HFF-Myc (cell line): ENCODE results near the gene GON7.

Experiments
- DNase-seq: peaks from one replicate; pipeline ENCODE4 v3.0.0-alpha.2; 2011; ENCODE audit warnings: low read depth; ENCODE audit errors: extremely low read depth
- H3K4me3 ChIP-seq: replicated peaks from 2 replicates; pipeline ENCODE4 v1.5.1; 2011; ENCODE audit warnings: low read depth, mild to moderate bottlenecking, control low read depth, low read length
- TF ChIP-seq, protein P1 (sequence below): IDR thresholded peaks from 2 replicates; pipeline ENCODE4 v1.5.1; 2012; ENCODE audit warnings: mild to moderate bottlenecking, low read depth, low read length, control low read depth; ENCODE audit errors: missing control alignments

The GON7 gene

DNA sequence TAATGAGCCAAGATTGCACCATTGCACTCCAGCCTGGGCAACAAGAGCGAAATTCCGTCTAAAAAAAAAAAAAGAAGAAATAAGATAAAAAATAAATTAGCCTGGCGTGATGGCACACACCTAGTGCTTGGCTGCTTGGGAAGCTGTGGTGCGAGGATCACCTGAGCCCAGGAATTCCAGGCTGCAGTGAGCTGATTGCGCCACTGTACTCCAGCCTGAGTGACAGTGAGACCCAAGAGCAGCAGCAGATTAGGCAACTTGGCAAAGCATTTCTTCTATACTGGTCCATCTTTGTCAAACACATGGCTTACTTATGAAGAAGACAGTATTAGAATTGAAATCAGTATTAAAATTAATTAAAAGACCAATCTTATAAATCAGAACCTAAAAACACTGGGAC, 6.3 kb downstream of the GON7 start:
- TF ChIP-seq, protein P1, sequence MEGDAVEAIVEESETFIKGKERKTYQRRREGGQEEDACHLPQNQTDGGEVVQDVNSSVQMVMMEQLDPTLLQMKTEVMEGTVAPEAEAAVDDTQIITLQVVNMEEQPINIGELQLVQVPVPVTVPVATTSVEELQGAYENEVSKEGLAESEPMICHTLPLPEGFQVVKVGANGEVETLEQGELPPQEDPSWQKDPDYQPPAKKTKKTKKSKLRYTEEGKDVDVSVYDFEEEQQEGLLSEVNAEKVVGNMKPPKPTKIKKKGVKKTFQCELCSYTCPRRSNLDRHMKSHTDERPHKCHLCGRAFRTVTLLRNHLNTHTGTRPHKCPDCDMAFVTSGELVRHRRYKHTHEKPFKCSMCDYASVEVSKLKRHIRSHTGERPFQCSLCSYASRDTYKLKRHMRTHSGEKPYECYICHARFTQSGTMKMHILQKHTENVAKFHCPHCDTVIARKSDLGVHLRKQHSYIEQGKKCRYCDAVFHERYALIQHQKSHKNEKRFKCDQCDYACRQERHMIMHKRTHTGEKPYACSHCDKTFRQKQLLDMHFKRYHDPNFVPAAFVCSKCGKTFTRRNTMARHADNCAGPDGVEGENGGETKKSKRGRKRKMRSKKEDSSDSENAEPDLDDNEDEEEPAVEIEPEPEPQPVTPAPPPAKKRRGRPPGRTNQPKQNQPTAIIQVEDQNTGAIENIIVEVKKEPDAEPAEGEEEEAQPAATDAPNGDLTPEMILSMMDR: no peak
- no peak overlapping the region for H3K4me3 ChIP-seq
- DNase-seq: no peak

DNA sequence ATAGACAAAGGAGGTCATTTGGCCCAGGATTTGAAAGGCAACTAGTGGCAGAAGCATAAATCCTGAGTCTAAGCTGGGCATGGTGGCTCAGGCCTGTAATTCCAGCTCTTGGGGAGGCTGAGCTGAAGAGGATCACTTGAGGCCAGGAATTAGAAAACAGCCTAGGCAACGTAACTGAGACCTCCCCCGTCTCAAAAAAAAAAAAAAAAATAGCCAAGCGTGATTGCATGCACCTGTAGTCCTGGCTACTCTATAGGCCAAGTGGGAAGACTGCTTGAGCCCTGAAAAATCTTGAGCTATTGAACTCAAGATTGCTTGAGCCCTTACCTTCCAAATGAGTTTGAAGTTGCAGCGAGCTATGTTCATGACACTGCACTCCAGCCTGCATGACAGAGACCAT, 7.8 kb downstream of the GON7 start:
- no peak overlapping the region for H3K4me3 ChIP-seq
- TF ChIP-seq, protein P1: no peak
- DNase-seq: no peak

DNA sequence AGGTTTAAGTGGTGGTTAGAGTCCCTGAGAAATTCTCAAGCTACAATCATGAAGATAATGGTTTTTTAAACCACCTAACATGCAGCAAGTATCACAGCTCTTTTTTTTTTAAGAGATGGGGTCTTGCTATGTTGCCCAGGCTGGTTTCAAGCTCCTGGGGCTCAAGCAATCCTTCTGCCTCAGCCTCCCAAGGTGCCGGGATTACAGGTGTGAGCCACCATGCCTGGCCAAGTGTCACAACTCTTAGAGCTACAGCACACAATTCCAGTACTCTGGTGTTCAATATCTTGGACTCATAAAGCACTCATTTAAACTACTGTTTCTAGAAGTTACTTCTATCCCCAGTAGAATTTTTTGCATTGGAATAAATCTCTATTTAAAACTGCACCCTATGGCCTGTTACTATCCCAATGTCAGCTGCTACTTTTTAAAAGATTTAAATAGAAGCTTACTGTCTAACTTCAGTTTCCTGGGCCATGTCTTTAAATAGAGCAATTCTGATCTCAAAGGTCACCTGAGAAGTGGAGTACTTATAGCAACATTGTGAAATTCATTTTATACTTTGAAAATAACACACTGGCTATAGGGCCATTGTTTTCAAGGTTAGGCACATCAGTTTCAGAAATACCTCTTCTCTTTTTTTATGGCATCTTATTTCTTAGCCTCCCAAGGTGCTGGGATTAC, 11.4 kb downstream of the GON7 start:
- TF ChIP-seq, protein P1: no peak
- no peak for DNase-seq
- H3K4me3 ChIP-seq: no peak overlapping the region

DNA sequence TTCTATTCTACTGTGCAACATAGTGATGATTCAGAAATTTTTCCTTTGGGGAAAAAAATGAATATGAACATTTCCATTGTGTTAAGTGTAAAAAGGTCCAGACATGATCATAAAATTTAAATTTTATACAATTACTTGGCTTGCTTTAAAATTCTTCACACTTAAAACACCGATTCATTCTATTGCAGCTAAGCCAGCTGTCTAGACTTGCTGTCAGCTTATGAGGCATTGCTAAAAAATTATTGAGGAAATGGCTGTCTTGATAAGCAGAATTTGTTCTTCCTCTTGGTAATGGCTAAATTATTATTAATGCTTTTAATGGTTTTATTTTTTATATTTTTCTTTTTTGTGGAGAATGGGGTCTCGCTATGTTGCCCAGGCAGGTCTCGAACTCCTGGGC, 19.9 kb downstream of the GON7 start:
- H3K4me3 ChIP-seq: no peak overlapping the region
- no peak for DNase-seq
- TF ChIP-seq, protein P1: no peak

DNA sequence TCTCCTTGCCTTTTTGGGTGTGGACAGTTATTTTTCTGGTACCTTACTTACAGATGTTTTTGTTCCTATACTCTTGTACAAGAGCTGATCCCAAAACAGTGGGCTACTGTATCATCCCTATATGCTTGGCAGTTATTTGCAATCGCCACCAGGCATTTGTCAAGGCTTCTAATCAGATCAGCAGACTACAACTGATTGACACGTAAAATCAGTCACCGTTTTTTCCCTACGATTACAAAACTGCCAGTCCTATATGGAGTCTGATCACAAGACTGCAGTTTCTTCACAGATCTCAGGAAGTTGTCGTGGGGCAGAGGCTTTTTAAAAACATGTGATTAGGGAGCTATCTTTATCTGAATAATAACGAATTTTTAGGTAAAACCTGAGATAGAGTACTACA, 20.4 kb downstream of the GON7 start:
- no peak for DNase-seq
- no peak overlapping the region for H3K4me3 ChIP-seq
- TF ChIP-seq, protein P1: no peak

DNA sequence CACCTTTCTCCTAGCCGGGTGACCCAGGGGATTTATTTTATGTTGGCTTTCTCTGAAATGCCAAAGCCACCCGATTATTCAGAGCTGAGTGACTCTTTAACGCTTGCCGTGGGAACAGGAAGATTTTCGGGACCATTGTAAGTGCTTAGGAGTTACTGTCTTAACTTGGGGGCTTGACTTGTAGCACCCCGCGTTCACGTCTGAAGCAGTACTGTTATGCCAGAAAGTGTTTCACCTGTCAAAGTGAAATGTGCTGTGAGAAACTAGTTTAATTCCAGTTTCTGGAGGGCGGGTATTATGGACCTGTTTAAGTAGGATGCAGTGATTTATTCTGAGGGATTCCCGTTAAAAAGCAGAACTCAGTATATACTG, 21.5 kb downstream of the GON7 start:
- DNase-seq: no peak
- TF ChIP-seq, protein P1: no peak
- peak overlapping the region; percentile 88 for H3K4me3 ChIP-seq
